ENCODE data around the gene CACUL1.

DNA sequence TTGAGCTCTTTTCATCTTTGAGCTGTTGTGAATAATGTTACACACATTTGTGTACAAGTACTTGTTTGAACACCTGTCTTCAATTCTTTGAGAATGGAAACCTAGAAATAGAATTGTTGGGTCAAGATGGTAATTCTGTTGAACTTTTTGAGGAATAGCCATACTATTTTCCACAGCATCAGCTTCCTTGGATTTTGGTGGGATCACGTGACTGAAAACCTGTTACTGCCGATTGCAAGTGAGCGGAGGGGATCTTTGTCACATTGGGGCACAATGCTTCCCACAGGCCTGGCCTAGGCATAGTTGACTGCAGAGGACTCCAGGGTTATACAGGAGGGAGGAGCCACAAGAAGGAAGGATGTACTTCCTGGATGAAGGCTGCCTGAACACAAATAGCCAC, 21.3 kb upstream of the CACUL1 start:
- TF ChIP-seq CTCF (IDR thresholded peaks at IDR 0.05; ENCODE audit: insufficient read depth, low read depth, low read length) (no peak), EZH2 (IDR thresholded peaks at IDR 0.05; ENCODE audit: insufficient read depth, low read length) (no peak)

Measured in astrocyte (in vitro differentiated cells and primary cell).